GM13977 (cell line): ENCODE measurements around the gene MRPL22.
"Not testable (repeated sequence)": the region's sequence is repeated elsewhere in the genome, so short reads cannot be mapped to it uniquely, and the experiment has no call there.

Experiments
- DNase-seq: peaks from one replicate; pipeline ENCODE4 v3.0.0; 2012; ENCODE audit warnings: low spot score
- in situ Hi-C: fragments of 300-500 bp; cut with MboI; formaldehyde crosslinking; loops from one replicate; pipeline ENCODE4 v1.12.0; 2022; ENCODE audit warnings: low sequenced_read_pairs, low pct_unique_long_range_greater_than_20kb, mixed read lengths, inconsistent platforms; ENCODE audit not compliant: unreplicated experiment
- TF ChIP-seq, protein P1 (sequence below): IDR thresholded peaks from 2 replicates; pipeline ENCODE4 v1.5.1; 2012; ENCODE audit warnings: mild to moderate bottlenecking, control low read depth; ENCODE audit not compliant: insufficient read depth; ENCODE audit errors: extremely low read depth, missing control alignments

MRPL22 gene

DNA sequence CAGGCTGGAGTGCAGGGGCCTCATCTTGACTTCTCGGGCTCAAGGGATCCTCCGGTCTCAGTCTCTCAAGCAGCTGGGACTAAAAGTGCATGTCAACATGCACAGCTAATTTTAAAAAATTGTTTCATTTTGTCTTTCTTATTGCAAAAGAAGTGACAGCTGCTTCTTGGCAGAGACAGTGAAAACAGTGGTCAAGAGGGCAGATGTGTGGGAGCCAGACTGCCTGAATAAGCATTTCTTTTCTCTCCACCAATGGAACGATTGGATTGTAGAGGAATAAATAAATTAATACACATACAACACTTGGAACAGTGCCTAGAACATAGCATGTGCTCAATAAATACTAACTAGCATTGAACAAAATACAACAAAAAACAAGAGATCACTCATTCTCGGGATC lies 45.3 kb downstream of the MRPL22 start:
- DNase-seq = no peak
- in situ Hi-C loops = no loop called here
- TF ChIP-seq, protein P1, sequence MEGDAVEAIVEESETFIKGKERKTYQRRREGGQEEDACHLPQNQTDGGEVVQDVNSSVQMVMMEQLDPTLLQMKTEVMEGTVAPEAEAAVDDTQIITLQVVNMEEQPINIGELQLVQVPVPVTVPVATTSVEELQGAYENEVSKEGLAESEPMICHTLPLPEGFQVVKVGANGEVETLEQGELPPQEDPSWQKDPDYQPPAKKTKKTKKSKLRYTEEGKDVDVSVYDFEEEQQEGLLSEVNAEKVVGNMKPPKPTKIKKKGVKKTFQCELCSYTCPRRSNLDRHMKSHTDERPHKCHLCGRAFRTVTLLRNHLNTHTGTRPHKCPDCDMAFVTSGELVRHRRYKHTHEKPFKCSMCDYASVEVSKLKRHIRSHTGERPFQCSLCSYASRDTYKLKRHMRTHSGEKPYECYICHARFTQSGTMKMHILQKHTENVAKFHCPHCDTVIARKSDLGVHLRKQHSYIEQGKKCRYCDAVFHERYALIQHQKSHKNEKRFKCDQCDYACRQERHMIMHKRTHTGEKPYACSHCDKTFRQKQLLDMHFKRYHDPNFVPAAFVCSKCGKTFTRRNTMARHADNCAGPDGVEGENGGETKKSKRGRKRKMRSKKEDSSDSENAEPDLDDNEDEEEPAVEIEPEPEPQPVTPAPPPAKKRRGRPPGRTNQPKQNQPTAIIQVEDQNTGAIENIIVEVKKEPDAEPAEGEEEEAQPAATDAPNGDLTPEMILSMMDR = no peak

DNA sequence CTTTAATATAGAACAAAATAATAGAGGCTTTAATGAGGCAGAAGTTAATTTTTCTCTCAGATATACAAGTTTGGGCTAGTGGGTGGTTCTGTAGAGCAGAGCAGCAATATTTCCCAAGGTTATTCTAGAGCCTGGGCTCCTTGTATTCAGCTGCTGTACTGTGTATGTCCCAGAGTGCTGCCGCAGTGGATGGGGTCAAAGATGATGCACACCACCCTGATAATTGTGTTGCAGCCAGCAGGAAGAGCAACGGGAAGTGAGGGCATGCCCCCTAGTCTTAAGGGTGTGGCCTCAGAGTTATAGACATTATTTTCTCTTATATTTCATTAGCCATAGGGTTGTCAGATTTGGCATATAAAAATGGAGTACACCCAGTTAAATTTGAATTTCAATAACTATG lies 48.8 kb downstream of the MRPL22 start:
- TF ChIP-seq, protein P1 = no peak
- in situ Hi-C loops = no loop called here
- DNase-seq = no peak

DNA sequence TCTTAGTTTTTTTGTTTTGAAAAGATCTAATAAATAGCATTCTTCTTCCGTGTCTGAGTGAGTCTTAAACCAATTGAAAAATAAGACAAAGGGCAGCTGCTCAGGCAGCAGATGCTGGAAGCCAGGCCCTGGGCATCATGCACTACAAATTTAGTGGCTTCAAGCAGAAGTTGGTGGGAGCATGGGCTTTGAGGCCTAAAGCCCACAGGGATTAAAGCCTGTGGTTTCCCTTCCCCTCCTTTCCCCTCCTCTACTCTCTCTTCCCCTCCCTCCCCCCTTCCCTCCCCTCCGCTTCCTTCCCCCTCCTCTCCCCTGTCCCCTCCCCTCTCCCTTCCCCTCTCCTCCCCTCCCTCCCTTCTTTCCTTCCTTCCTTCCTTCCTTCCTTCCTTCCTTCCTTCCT lies 52.6 kb downstream of the MRPL22 start:
- DNase-seq = no peak
- TF ChIP-seq, protein P1 = no peak
- in situ Hi-C loops = no loop called here

DNA sequence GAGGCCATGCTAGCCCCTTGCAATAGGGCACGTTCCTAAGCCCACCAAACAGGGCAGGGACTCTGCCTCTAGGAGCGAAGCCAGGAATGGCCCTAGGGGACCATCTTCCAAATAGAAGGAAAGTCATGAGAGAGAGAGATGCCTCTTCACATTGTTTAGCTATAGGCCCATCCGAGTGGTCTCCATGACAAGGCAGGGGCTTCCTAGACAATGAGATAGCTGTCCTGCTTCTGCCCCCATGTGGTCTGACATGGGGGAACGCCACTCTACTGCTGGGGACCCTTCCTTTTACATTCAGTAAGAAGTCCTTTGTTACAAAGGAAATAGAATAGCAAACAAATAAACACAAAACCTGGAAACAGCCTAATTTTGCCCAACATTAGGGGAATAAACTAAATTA lies 54.8 kb downstream of the MRPL22 start:
- TF ChIP-seq, protein P1 = no peak
- in situ Hi-C loops = no loop called here
- no peak for DNase-seq

DNA sequence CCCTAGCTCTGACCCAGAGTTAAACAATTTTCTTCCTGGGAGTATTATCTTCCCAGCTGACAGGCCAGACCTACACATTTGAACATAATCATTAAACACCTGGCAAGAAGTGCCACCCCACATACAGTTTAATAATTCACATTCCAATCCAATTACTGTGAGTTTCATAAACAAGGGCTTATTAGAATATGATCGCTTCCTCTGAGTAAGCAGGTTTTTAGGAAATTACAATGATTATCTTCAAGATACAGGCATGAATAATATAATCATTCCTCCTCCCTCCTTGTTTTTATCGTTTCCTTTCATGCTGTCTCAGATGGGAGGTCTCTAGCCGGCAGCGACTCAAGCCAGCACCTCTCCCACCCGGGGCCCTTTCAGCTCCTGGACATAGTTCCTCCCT lies 56.9 kb downstream of the MRPL22 start:
- no peak for DNase-seq
- TF ChIP-seq, protein P1 = no peak
- in situ Hi-C loops = no loop called here

DNA sequence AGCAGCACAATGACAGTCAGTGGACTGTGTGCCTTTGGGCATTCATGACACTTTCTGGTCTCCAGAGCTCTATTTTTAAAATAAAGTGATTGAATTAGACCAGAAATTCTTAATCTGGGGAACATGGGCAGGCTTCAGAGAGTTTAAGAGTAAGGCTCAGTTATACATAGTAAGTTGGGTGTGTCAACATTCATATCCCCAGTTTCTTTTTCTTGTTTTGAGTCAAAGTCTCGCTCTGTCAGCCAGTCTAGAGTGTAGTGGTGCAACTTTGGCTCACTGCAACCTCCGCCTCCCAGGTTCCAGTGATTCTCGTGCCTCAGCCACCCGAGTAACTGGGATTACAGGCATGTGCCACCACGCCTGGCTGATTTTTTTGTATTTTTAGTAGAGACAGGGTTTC lies 59.0 kb downstream of the MRPL22 start:
- TF ChIP-seq, protein P1 = no peak
- no peak for DNase-seq
- in situ Hi-C loops = no loop called here

DNA sequence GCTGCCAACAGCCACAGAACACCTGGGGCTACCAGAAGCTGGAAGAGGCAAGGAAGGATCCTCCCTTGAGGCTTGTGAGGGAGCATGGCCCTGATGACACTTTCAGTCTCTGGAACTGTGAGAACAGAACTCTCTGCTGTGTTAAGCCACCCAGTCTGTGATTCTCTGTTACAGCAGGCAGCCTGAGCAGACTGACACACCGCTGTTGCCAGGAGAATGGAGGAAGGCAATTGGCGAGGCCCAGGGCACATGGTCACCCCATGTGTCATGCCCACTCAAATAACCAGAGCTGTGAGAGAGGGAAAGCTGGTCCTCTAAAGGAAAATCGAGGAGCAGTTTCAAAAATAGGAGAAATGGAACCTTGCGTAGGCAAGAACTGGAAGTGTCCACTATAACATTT lies 60.6 kb downstream of the MRPL22 start:
- in situ Hi-C loops = no loop called here
- TF ChIP-seq, protein P1 = no peak
- DNase-seq = no peak

DNA sequence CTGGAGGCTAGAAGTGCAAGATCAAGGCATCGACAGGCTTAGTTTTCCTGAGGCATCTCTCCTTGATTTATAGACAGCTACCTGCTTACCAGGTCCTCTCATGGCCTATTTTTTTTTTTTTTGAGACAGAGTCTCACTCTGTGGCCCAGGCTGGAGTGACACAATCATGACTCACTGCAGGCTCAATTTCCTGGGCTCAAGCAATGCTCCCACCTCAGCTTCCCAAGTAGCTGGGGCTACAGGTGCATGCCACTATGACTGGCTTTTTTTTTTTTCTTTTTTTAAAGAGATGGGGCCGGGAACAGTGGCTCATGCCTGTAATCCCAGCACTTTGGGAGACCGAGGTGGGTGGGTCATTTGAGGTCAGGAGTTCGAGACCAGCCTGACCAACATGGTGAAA lies 61.8 kb downstream of the MRPL22 start:
- in situ Hi-C loops, DNase-seq: not testable (repeated sequence)
